ENCODE data around the gene MPRIP.

MPRIP gene

DNA sequence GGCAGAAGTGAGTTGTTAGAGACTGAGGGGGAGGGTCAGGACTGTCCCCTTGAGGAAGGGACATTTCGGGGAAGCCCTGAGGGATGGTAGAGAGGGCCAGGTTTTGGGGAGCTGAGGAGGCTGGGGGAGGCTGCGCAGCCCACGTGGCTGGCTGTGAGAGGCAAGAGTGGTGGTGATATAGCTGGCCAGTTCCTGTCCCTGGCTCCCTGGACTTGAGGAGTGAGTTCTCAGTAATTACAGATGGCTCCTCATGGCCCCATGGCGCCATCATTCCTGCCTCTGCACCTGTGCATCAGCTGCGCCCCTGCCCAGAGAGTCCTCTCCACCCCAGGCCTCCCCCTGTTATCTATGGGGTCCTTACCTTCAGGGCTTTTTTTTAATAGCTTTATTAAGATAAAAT is 30.3 kb downstream of the MPRIP start:
- DNase-seq = no peak

DNA sequence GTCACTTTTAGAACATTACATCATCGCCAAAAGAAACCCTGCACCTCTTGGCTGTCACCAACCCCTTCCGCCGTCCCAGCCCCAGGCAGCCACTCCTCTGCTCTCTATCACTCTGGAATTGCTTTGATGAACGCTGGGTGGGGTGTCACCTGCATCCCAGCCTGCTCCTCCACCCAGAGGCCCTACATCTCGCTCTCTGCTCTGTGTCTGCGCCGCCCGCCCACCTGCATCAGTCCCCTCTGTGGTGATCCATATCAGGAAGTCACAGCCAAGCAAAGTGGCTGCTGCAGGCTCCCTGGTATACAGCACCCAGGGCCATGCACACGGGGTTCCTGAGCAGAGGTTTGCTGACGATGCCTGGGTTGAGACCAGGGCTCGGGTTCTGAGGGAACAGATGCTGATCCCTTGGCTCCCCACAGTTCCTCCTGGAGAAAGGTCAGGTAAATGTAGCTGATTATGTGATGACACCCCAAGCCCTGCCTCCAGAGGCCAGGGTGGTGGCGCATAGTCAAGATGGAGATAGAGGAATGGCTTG is 30.8 kb downstream of the MPRIP start:
- DNase-seq = no peak

DNA sequence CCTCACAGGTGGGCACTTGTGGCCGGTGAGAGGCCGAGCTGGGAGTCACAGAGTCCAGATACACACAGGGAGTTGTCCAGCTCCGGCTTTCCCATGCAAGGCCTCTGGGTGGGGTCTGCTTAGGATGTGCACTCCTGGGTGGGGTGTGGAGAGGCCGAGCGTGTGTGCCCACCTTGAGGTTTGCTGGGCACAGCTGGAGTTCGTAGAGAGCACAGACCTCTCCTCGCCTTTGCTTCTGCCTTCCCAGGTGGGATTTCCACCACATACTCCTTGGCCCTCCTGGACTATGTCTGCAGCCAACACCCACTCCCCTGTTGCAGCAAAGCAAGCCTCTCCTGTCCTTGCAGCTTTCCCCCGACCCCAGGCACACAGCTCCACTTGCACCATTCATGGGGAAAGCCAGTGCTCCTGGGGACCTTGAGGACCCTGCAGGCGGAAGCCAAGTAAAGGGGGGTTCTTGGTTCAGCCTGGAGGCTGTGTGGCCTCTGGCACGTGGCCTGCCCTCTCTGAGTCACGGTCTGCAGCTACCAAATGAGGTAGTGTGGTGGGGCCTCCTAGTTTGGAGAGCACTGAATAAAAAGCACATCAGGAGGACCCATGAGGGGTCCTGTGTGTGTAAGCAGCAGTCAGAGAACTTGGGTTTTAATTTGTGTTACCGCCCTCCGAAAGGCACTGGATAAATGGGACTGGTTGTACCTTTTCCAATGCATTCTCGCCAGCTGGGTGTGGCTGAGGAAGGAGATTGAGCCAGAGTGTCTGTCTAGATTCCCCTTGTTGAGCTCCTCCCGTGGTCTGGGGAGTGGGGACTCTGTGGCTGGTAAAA is 31.5 kb downstream of the MPRIP start:
- no peak for DNase-seq

DNA sequence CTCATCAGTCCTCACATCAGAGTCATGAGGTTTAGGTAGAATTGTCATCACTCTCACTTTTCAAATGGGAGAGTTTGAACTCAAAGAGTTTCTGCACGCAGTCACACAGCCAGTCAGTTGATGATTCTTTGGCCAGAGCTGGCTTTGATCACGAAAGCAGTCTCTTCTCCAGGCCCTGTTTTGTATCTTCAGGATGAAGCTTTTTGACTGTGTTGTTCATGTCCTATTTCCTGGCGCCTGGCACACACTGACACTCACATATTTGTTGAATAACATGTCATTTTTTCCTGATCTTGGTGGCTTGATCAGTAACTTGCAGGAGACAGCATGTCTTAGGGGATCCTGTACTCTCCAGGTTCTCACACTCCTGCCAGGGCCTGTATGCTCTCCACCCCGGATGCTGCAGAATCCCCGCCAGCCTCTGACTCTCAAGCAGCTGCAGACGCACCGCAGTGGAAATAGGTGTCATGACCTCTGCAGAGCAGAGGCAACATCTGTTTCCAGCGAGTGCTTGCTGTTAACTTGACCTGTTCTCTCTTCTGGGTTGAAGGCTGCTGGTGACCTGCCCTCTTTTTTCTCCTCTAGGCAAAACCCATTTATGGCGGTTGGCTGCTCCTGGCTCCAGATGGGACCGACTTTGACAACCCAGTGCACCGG is 33.0 kb downstream of the MPRIP start:
- DNase-seq = no peak

DNA sequence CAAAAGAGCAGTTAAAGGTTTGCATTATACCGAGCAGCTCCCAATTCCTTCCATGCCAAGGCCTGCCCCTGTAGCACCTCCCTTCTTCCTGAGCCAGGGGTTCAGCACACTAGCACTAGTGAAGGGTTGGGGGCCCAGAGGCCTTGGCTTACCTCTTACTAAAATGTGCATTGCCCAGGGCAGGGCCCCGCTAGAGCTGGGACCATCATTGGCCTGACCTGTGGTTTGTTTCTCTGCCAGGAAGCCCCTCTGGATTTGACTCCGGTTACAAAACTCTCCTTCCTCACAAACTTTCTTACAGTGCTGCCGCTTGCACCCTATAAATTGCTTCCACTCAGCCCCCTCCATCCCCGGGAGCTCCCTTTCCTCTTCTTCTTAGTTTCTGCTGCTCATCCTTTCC is 33.8 kb downstream of the MPRIP start:
- no peak for DNase-seq

DNA sequence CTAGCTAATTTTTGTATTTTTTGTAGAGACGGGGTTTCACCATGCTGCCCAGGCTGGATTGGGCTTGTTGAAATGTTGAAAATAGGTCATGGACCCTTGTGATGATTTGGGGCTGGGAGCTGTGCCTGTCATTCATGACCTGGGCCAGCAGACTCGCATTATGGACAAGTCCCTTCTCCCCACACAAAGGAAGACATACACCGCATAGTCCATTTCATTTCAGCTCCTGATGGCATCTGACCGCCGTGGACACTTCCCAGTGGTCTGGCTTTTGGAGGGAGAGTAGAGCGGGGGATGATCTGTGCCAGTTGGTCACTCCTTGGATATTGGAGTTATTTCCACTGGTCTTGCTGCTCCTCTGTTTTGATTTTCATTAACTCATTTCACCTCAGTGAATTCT is 34.8 kb downstream of the MPRIP start:
- DNase-seq = no peak

DNA sequence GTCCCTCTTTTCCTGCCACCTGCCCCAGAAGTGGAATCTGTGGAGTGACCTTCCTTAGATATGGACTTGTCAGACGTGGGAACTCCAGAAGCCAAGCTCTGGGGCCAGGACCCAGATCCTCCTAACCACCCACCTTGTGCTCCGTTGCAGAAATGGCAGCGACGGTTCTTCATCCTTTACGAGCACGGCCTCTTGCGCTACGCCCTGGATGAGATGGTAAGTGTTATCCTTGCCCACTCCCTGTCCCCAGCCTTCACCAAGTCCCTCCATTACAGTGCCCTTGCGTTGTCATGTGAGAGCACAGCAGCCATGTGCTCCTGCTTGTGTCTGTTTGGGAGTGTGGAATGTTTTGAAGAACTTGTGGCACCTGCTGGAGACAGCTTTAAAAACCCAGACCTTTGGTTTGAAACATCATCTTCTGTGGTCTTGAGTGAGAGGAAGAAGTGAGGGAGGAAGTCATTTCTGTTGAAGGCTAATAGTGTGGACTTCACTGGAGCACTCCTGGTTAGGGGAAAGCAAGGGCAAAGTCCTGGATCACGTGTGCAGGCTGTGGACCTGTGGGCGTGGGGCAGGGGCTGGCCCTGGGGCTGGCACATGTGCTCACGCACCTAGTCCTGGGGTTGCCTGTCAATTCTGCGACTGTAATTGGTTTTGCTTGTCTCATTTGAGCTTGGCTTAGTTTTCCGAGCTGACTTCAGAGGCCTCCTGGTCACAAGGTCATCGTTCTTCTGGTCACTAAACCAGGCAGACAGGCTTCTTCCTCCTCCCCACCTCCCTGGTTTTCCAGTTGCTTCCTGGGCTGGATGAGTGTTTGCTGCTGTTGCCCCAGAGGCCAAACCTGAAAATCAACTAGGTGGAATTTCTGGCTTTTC is 35.8 kb downstream of the MPRIP start:
- DNase-seq = no peak

DNA sequence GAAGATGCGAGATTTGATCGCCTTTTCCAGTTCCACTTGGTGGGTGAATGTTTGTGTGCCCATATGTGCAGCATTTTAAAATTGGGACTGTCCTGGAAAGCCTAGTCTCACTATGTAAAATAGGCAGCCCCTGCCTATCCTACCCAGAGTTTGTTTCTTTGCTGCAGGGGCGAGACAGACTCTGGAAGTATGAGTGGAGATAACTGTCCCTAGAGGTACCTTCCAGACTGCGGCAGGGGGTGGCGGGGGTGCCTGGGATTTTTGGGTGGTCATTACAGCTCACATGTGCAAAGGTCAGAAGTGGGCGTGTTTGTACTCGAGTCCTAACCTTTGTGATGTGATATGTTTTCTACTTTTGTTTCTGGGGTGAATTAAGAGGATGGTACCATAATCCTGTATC is 36.6 kb downstream of the MPRIP start:
- DNase-seq = no peak

DNA sequence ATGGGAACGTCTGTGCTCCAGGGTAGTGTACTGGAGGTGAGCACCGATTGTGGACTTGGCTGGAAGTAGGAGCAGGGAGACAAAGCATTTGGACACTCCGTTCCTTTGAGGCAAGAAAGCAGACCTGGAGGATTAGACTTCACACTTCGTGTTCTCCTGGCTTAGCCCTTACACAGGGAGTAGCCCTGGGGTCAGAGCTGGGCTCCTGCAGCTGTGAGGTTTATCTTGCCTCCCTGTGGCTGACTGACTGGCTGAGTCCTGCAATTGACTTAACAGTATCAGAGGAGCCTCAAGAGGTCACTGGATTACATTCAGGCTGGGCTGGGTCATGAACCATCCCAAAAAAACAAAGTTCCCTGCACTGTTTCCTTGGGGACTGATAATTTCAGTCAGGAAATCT is 37.1 kb downstream of the MPRIP start:
- DNase-seq = no peak

DNA sequence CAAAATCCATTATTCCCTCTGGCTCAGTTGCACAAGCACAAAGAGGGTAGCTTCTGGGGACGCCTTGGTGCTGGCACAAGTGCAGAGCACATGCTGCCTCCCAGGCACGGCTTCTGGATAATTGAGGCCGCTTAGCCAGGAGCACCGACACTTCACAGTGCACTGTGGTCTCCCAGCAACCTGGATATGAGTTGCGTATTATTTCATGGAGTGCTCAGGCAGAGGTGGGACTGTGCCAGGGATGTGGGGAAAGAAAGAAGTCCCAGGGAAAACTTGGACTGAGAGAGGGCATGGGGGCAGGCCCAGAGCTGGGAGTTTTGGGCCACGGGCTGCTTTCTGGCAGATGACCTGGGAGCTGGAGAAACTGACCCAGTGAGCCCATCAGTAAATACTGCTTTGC is 37.5 kb downstream of the MPRIP start:
- no peak for DNase-seq

DNA sequence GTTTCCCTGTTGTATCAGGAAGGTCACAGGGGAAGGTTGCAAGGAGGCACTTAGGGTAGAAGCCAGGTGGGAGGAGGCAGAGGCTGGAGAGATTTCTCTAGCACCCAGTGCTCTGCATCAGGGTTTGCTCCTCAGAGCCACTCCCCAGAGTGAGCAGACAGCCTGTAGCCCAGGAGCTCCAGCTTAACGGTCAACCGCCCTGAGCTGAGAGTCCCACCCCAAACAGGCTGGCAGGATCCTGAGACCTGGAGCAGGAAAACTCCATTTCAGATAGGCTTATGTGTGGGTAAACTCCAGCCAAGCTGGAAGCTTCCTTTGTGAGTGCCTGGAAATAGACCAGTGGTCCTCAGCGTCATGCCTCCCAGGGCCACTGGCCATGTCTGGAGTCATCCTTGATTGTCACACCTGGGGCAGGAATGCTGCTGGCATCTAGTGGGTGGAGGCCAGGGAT is 37.9 kb downstream of the MPRIP start:
- no peak for DNase-seq

DNA sequence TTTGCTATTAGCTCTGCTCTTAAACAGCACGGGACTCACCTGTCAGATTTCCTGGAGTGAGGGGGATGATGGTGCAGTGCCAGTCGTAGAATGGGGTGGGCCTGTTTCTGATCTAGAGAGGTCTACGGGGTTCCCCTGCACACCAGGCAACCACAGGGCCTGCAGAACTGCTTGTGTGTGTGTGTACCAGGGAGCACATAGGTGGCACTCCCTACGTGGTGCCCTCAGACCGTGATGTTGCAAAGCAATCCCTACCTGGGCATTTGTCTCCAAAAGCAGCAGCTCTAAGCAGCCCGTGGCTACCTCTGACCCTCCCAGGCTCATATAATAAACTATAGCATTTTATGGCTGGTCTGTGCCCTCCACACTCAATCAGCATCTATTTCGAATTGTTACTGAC is 38.5 kb downstream of the MPRIP start:
- DNase-seq = no peak

DNA sequence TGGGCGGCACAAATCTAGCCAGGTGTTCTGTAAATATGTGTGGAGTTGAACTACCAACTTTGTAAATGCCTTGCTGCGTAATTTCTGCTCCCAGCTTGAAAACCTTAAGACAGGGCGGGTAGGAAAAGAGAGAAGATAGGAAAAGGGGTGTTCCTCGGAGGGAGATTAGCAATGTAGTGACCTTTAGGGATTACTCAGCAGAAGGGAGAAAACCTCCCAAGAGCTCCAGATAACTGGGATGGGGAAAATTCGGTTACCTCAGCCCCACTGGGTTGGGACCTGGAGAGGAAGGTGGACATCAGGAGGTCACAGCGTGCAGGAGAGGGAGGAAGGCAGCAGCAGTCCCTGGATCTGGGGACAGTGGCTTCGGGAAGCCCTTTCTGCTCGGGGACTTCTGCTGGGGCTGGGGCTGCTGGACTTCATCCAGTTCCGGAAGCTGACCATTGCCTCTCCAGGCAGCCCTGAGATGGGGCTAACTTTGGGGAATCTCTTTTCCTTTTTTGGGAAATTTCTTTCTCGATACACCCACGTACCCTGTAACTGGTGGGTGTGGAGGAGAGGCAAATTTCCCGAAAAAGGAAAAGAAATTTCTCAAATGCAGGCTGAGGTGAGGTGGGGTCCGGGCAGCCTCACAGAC is 39.2 kb downstream of the MPRIP start:
- no peak for DNase-seq

DNA sequence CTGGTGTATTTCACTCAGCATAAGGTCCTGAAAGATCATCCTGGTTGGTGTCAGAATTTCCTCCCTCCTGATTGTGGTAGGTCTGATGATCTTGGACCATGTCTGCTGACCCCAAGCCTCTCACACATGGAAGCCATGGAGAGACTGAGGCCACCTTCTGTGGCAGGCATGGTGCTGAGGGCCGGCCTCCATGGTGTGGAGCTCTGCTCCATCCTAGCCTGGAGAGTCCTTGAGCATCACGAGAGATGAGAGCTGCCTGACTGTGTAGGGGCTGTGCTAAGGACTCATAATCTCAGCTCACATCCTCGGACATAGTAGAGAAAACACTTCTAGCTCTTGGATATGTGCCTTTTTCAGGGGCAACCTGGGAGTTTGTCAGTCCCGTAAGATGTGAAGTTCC is 40.6 kb downstream of the MPRIP start:
- no peak for DNase-seq

DNA sequence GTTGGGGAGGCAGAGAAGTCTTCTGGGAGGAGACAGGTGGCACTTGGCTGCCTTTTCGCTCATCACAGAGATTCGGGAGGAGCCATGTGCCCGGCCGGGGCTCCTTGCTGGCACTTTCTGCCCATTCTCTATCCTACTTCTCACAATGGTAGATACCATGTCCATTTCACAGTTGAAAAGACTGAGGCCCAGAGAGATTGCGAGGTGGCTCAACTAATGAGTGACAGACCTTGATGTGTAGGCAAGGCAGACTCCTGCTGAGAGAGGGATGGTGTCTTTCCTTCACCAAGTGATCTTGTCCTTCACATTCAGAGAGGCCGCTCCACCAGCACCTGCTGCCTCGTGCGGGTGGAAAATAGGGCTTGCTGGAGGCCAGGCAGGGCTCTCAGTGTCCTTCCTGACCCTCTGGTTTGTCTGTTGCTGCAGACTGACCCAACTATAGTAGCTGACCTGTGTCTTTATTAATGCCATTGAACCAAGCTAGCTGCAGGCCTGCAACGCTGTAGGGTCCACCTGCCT is 42.1 kb downstream of the MPRIP start:
- no peak for DNase-seq

DNA sequence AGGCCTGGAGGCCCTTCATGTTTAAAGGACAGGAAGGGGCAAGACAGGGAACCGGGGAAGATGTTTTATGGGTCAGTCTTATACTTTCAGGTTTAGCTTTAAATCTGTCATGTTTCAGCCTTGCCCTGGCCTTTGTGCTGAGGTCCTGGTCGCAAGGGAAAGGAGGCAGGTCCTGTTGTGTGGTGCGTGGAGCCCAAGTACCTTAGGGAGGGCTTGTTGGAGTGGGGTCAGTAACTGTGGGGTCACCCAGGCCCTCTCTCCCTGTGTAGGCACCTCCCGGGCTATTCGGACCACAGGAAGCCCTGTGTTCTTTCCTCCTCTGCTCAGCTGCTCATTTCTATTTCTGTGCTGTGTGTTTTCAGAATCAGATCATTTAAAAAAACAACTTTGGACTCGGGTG is 42.7 kb downstream of the MPRIP start:
- DNase-seq = no peak

DNA sequence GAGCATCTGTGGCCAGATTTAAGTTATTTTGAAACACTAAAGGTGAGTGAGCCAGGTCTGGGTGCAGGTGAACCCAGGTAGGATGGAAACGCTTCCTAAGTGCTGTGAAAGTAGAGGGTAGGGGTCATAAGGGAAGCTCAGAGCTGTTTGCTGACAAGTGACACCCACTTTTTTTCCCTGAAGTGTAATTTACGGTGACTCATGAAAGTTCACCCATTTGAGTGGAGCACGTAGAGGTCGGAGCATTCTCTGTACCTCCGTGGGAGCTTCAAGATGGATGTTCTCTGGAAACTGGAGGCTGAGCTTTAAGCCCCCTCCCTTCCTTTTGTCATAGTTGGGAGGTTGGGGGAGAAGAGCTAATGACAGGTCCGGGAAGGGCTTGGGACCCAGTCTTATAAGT is 44.3 kb downstream of the MPRIP start:
- DNase-seq = no peak

DNA sequence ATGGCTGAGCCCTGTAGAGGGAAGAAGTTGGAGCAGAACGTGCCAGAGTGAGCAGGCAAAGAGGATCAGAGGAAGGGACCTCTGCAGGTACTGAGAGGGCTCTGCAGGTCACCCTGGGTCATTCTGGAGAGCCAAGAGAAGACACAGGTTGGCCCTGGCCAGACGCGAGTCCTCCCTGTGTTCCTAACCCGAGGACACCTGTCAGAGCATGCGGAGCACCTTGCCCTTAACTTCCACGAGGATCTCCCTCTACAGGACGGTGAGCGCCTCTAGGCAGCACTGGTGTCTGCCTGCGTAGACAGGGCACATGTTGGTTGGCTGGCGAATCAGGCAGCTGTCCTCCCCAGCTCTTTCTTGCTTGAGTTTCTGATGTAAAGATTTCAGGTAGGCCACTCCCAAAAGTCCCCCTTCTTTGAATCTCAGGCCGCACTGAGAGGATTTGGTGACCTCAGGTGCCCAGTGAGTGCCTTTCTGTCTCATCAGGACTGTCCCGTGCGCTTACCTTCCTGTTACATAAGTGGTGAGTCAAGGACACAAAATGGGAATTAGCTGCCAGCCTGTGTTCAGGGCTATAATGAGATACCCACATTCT is 45.3 kb downstream of the MPRIP start:
- no peak for DNase-seq

DNA sequence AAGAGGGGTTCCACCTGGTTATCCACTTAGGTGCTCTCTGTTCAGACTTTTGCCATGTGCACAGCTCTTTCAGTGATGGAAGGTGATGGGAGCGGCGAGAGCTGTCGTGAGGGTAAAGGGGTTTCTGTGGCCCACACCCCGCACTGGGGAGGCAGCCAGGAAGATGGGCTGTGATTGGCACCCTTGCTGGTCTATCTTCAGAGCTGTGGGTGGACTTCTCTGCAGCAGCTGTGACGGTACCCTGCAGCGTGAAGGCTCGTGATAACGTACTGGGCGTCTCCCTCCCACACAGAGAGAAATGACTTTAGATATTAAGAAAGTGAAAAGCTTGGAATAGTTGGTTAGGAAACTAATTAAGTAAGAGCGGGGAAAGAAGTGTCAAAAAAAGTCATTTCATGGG is 45.8 kb downstream of the MPRIP start:
- no peak for DNase-seq

DNA sequence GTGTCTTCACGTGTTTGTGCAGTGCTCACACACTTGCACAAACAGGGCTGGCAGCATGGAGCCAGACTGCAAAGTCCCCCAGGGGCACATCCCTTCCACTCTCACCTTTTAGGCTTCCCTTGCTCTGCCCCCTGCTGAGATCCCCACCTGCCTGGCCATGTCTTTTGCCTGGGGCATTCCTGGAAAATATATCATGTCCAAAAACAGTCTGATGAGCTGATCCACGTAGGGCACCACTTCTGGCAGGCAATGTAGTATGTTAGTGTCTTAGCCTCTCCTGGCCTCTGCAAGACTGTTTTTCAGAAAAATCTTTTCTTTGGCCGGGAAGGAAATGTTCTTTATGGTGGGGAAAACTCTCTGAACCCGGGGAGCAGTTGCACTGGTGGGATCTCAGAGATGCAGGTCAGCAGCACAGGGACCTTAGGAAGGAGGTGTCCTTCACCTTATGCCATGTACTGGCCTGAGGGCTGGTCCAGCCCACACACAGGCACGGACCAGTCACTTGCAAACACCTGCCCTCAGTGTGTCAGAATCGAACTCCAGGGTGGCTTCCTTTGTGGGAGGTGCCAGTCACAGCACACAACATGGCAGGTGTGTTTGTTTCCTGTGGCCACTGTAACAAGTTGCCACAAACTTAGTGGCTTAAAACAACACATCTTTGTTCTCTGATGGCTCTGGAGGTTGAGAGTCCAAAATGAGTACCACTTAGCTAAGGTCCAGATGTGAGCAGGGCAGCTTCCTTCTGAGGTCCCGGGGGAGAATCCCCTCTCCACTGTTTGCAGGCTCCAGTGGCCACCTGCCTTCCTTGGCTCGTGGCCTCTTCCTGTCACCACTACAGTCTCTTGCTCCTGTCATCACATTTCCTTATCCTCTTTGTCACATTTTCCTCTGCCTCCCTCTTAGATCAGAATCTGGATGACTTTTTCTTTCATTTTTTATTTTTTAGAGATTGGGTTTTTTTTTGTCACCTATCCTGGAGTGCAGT is 46.6 kb downstream of the MPRIP start:
- DNase-seq = peak; percentile 3
